ENCODE results near the gene ZNF469. TPM values are rescaled to one million over a fixed set of nuclear protein-coding genes. Genes with fewer than 3 reads are reported as not detected.

The ZNF469 gene
- total and polyA plus RNA-seq, 7 donors = under 0.01 to 1.7 (median 0.36) TPM

GRCh38 chr16:88353232-88353631 lies 29.5 kb upstream of the ZNF469 start:
- no peak overlapping the region for H3K4me3 ChIP-seq
- H3K4me1 ChIP-seq = no peaks in the 10 kb centered on the region
- H3K36me3 ChIP-seq = no peaks in the 10 kb centered on the region
- intact Hi-C loops (cut with DNase I) = no loop called here
- TF ChIP-seq POLR2A (IDR thresholded peaks at IDR 0.05) (no peak), POLR2AphosphoS5 (IDR thresholded peaks at IDR 0.05) (no peak), CTCF (IDR thresholded peaks at IDR 0.05) (no peak), EP300 (IDR thresholded peaks at IDR 0.05) (no peak)
- WGBS, 2 donors = 87 to 91% methylated on average over 22 of the region's 22 CpGs
- H3K9me3 ChIP-seq = no peaks in the 10 kb centered on the region
- no peaks in the 10 kb centered on the region for H3K27me3 ChIP-seq
- no peak overlapping the region for H3K27ac ChIP-seq
- DNase-seq = peak; percentile 56

- H3K27me3 ChIP-seq = no peaks in the 10 kb centered on the region
- H3K4me1 ChIP-seq = no peaks in the 10 kb centered on the region
- no peaks in the 10 kb centered on the region for H3K9me3 ChIP-seq
- TF ChIP-seq CTCF (IDR thresholded peaks at IDR 0.05) = no peak
- no peak overlapping the region for H3K4me3 ChIP-seq
- no peak overlapping the region for H3K27ac ChIP-seq
- H3K36me3 ChIP-seq = no peaks in the 10 kb centered on the region
- 75 to 76% methylated on average over 12 of the region's 12 CpGs for WGBS, 2 donors
- DNase-seq = peak; percentile 35
- intact Hi-C loops (cut with DNase I) = no loop called here
Observed at GRCh38 chr16:88353691-88354090, 29.1 kb upstream of the ZNF469 start.

GRCh38 chr16:88354229-88355092 lies 28.3 kb upstream of the ZNF469 start:
- no peaks in the 10 kb centered on the region for H3K36me3 ChIP-seq
- intact Hi-C loops (cut with DNase I) = no loop called here
- no peaks in the 10 kb centered on the region for H3K27me3 ChIP-seq
- no peak overlapping the region for H3K27ac ChIP-seq
- TF ChIP-seq POLR2AphosphoS5 (IDR thresholded peaks at IDR 0.05) = no peak
- TF ChIP-seq POLR2A (IDR thresholded peaks at IDR 0.05) = no peak
- no peak for TF ChIP-seq EP300 (IDR thresholded peaks at IDR 0.05)
- TF ChIP-seq CTCF (IDR thresholded peaks at IDR 0.05) = no peak
- H3K4me1 ChIP-seq = no peaks in the 10 kb centered on the region
- H3K4me3 ChIP-seq = no peak overlapping the region
- H3K9me3 ChIP-seq = no peaks in the 10 kb centered on the region
- 88 to 92% methylated on average over 33 of the region's 33 CpGs for WGBS, 2 donors
- peak; percentile 39 for DNase-seq

GRCh38 chr16:88355093-88355388 lies 27.7 kb upstream of the ZNF469 start:
- no peaks in the 10 kb centered on the region for H3K4me1 ChIP-seq
- no peak for TF ChIP-seq POLR2A (IDR thresholded peaks at IDR 0.05)
- no peak for TF ChIP-seq EP300 (IDR thresholded peaks at IDR 0.05)
- no peak for TF ChIP-seq CTCF (IDR thresholded peaks at IDR 0.05)
- TF ChIP-seq POLR2AphosphoS5 (IDR thresholded peaks at IDR 0.05) = no peak
- no peak overlapping the region for H3K27ac ChIP-seq
- H3K4me3 ChIP-seq = no peak overlapping the region
- no peaks in the 10 kb centered on the region for H3K9me3 ChIP-seq
- WGBS, 2 donors = 71 to 86% methylated on average over 6 of the region's 6 CpGs
- intact Hi-C loops (cut with DNase I) = no loop called here
- no peaks in the 10 kb centered on the region for H3K27me3 ChIP-seq
- no peaks in the 10 kb centered on the region for H3K36me3 ChIP-seq
- DNase-seq = no peak
